Activated CD8-positive, alpha-beta T cell treated with anti-CD3 and anti-CD28 coated beads for 36 hours (primary cell): Measurements from ENCODE around the gene AGPAT3. TPM values are rescaled to one million over a fixed set of nuclear protein-coding genes. Genes with fewer than 3 reads are reported as not detected.

Experiments
- ATAC-seq: fragments of 200-7000 bp; cut with Tn5 transposase; one replicate; pipeline ENCODE4 v1.10.0; 2021; ENCODE audit warnings: mild to moderate bottlenecking, moderate library complexity
- CTCF ChIA-PET: fragments of 350-600 bp; sonication (Branson Sonifier 250); formaldehyde crosslinking; loops from one replicate; lab custom pipeline; 2021; ENCODE audit warnings: antibody characterized with exemption; lab: Charles Lee
- POLR2A ChIA-PET: fragments of 350-600 bp; sonication (Branson Sonifier 250); formaldehyde crosslinking; loops from one replicate; lab custom pipeline; 2021; ENCODE audit warnings: antibody characterized with exemption; lab: Charles Lee
- DNase-seq: peaks from one replicate; pipeline ENCODE4 v3.0.0-alpha.2; 2020
- H3K27ac Mint-ChIP-seq: one replicate; pipeline ENCODE4 v1.8.0; 2021; ENCODE audit warnings: mild to moderate bottlenecking, mixed read lengths
- H3K27me3 Mint-ChIP-seq: one replicate; pipeline ENCODE4 v1.8.0; 2021; ENCODE audit warnings: mixed read lengths
- H3K36me3 Mint-ChIP-seq: one replicate; pipeline ENCODE4 v1.8.0; 2021; ENCODE audit warnings: low read depth, mixed read lengths
- H3K4me1 Mint-ChIP-seq: one replicate; pipeline ENCODE4 v1.8.0; 2021; ENCODE audit warnings: low read depth, mixed read lengths
- H3K4me3 Mint-ChIP-seq: one replicate; pipeline ENCODE4 v1.8.0; 2021; ENCODE audit warnings: mild to moderate bottlenecking, moderate library complexity, mixed read lengths
- H3K9me3 Mint-ChIP-seq: one replicate; pipeline ENCODE4 v1.8.0; 2021; ENCODE audit warnings: mixed read lengths
- CTCF ChIP-seq: fragments of 200-600 bp; IDR thresholded peaks from one replicate; pipeline ENCODE4 v1.8.0; 2022; ENCODE audit warnings: antibody characterized with exemption, mild to moderate bottlenecking
- intact Hi-C: fragments of 100-400 bp; cut with micrococcal nuclease; formaldehyde crosslinking; loops from one replicate; pipeline ENCODE4 v1.10.0; 2022
- total RNA-seq, 2 experiments: library from RNA; stranded (reverse); gene quantifications; one replicate each; pipeline ENCODE4 v1.2.3, GENCODE V29; 2021

Gene AGPAT3
- total RNA-seq, 2 experiments from 2014 or later, result 59.3 to 62.2 TPM

DNA sequence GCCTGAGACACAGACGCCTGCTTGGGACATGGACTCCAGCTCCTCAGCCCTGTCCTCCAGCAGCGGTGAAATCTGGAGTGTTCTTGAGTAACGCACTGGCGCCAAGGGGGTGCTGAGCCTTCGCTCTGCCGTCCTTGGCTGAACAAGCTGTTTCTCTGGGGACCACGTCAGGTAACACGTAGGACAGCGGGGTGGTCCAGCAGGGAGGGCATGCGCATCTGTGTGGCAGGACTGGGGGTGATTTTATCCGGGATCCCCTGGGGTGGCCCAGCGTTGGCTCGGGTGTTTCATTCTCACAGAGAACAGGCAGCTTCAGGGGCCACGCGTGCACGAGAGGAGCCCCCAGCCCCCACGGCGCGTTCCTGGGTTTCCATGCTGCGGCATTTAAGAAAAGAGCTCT lies 61.2 kb downstream of the AGPAT3 start:
- ATAC-seq (no peak), DNase-seq (no peak)
- Mint-ChIP-seq H3K27ac (no peak overlapping the region), H3K36me3 (peaks cover 14% of the 10 kb centered on the region), H3K27me3 (no peaks in the 10 kb centered on the region), H3K4me1 (peaks cover 30% of the 10 kb centered on the region), H3K9me3 (no peaks in the 10 kb centered on the region), H3K4me3 (no peak overlapping the region)
- intact Hi-C loops, result no loop called here
- no peak for TF ChIP-seq CTCF
- CTCF ChIA-PET, result interaction anchor here (5.1 kb wide), 1 partner anchor 11 kb away, joined by 32 read pairs; no protein-coding TSS in a partner anchor
- POLR2A ChIA-PET, result interaction anchor here (0.5 to 1.2 kb wide), 3 partner anchors 11 to 60 kb away, joined by 3 to 4 read pairs (median 3); no protein-coding TSS in a partner anchor

- intact Hi-C loops, result no loop called here
These were observed 62.7 kb downstream of the AGPAT3 start for GRCh38 chr21:43927591-43928221.

DNA sequence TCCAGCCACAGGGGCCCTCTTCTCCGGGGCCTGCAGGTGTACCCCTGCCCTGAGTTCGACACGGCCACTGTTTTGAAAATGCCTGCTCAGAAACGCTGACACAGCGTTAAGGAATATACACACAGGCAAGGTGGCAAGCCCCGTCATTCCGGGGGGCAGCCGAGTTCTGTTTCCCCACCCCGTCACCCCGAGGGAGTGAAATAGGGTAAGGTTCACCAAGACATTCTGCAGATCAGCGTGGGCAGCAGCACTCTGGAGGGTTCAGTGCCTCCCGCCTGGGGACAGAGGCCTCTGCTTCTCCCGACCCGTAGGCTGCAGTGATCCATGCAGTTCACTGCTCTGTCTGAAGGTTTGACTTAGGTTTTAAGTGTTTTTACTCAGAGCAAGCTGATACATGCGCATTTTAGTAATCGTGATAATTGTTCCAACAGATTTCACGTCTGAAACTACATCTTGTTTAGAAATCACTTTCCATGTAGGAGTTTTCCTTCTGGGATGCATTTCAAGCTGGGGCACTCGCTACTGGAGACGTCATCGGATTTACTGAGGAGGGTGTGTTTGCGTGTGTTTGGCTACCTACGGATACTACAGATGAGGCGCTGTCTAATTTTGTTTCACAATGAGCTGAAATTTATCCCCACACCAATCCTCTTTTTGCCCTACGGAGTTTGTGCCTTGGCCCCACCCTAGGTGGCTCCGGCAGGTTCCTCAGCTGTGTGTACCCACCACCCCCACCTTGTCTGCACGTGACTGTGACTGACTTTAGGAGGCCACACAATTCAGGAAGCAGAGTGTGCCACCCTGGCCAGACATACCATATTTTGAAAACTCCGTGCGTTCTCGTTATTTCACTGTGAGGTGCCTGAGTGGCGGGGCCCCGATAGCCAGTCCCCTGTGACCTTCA lies 63.5 kb downstream of the AGPAT3 start:
- peaks cover 8% of the 10 kb centered on the region for H3K4me1 Mint-ChIP-seq
- CTCF ChIA-PET, result interaction anchor here (5.1 kb wide), 1 partner anchor 9 kb away, joined by 32 read pairs; no protein-coding TSS in a partner anchor
- peaks cover 9% of the 10 kb centered on the region for H3K36me3 Mint-ChIP-seq
- DNase-seq (no peak), ATAC-seq (no peak)
- no peaks in the 10 kb centered on the region for H3K9me3 Mint-ChIP-seq
- intact Hi-C loops, result no loop called here
- H3K27me3 Mint-ChIP-seq, result no peaks in the 10 kb centered on the region
- POLR2A ChIA-PET, result interaction anchor here (1.1 kb wide), 1 partner anchor 10 kb away, joined by 3 read pairs; no protein-coding TSS in a partner anchor
- no peak overlapping the region for H3K27ac Mint-ChIP-seq
- no peak overlapping the region for H3K4me3 Mint-ChIP-seq
- TF ChIP-seq CTCF, result no peak

More at GRCh38 chr21:43927591-43928221, 62.7 kb downstream of the AGPAT3 start:
- no peak for TF ChIP-seq CTCF
- H3K27ac Mint-ChIP-seq, result no peak overlapping the region
- CTCF ChIA-PET, result interaction anchor here (0.7 to 5.1 kb wide), 2 partner anchors 10 to 14 kb away, joined by 3 to 32 read pairs; no protein-coding TSS in a partner anchor
- POLR2A ChIA-PET, result no interaction called here
- peaks cover 9% of the 10 kb centered on the region for H3K36me3 Mint-ChIP-seq
- peaks cover 15% of the 10 kb centered on the region for H3K4me1 Mint-ChIP-seq
- no peaks in the 10 kb centered on the region for H3K27me3 Mint-ChIP-seq
- ATAC-seq (no peak), DNase-seq (no peak)
- H3K4me3 Mint-ChIP-seq, result no peak overlapping the region
- no peaks in the 10 kb centered on the region for H3K9me3 Mint-ChIP-seq

DNA sequence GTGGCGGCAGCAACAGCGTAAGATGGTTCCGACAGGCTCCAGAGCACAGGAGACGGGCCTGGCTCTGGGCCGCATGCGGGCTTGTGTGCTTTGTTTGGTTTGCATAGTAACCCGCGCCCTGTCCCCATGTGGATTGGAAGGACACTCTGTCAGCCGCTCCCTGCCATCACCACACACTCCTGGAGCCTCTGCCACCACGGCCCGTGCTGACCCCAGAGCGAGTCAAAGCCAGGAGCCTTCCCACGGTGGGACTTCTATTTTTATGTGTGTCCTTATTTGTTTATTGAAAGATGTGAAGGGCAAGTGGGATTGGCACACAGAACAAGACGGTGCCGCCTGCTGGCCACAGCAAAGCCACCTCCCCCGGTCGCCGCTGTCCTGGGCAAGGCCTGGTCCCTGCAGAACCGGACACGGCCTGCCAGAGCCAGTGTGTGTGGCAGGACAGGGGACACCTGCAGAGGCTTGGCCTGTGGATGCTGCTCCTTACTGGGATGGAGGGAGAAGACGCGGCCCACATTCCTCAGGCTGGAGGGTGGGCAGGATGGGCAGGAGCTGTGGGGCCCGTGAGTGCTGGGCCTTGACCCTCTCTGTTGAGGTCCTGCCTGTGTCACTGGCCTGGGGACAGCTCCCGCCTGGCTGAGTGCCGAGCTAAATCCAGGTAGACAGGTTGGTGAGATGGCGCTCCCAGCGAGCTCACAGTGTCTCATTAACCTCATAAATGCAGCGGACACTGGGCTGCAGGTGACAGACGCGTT lies 64.4 kb downstream of the AGPAT3 start:
- intact Hi-C loops, result no loop called here
- TF ChIP-seq CTCF, result no peak
- Mint-ChIP-seq H3K36me3 (peaks cover 7% of the 10 kb centered on the region), H3K27me3 (no peaks in the 10 kb centered on the region), H3K27ac (no peak overlapping the region), H3K4me1 (peaks cover 8% of the 10 kb centered on the region), H3K4me3 (no peak overlapping the region), H3K9me3 (no peaks in the 10 kb centered on the region)
- ChIA-PET POLR2A (interaction anchor here (0.8 to 1.1 kb wide), 3 partner anchors 9 to 31 kb away, joined by 3 read pairs; no protein-coding TSS in a partner anchor), CTCF (interaction anchor here (2.4 to 5.1 kb wide), 2 partner anchors 8 to 12 kb away, joined by 6 to 32 read pairs; no protein-coding TSS in a partner anchor)
- no peak for ATAC-seq
- no peak for DNase-seq
